Peyer's patch (tissue), 4 donors: ENCODE data around the gene COPZ1.

Experiments used
- POLR2A ChIP-seq, 2 donors: fragments of 450-650 bp; IDR thresholded peaks; one replicate each; pipeline ENCODE4 v1.5.1; 2017; ENCODE audit warnings: antibody characterized with exemption in 2 of 2, mild to moderate bottlenecking in 2 of 2, moderate library complexity in 2 of 2
- TF ChIP-seq, protein P1 (sequence below), 6 experiments: fragments of 450-650 bp in 4 of 6; fragments of 200-600 bp in 2 of 6; sonication (generic) in 1 of 6; IDR thresholded peaks; one replicate each; pipeline ENCODE4 v1.5.1; 2017 to 2019; ENCODE audit warnings: antibody characterized with exemption in 6 of 6, mild to moderate bottlenecking in 3 of 6, moderate library complexity in 1 of 6

DNA sequence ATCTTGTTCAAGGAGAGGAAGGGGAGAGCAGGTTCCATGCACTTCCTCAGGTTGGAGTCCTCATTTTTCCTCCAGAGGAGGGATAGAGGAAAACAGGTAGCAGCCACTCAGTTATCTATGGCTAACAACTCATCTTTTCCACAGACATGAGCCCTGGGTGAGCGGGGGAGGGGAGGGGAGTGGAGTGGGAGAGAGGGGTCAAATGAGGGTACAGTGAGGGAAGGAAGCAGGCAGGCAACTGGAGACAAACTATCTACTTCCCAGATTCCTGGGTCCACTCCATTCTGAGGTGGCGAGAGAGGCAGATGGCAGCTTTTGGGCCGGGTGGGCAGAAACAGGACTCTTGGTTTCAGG lies 62.2 kb downstream of the COPZ1 start:
- TF ChIP-seq, protein P1, sequence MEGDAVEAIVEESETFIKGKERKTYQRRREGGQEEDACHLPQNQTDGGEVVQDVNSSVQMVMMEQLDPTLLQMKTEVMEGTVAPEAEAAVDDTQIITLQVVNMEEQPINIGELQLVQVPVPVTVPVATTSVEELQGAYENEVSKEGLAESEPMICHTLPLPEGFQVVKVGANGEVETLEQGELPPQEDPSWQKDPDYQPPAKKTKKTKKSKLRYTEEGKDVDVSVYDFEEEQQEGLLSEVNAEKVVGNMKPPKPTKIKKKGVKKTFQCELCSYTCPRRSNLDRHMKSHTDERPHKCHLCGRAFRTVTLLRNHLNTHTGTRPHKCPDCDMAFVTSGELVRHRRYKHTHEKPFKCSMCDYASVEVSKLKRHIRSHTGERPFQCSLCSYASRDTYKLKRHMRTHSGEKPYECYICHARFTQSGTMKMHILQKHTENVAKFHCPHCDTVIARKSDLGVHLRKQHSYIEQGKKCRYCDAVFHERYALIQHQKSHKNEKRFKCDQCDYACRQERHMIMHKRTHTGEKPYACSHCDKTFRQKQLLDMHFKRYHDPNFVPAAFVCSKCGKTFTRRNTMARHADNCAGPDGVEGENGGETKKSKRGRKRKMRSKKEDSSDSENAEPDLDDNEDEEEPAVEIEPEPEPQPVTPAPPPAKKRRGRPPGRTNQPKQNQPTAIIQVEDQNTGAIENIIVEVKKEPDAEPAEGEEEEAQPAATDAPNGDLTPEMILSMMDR (IDR thresholded peaks at IDR 0.05): no peak
- TF ChIP-seq POLR2A (IDR thresholded peaks at IDR 0.05): no peak
